HCT116 (cell line): Measurements from ENCODE around the gene SLC9A9. TPM values are rescaled to one million over a fixed set of nuclear protein-coding genes. Genes with fewer than 3 reads are reported as not detected.

ENCODE experiments used
- ATAC-seq: fragments of 200-7000 bp; cut with Tn5 transposase; 2 replicates; pipeline ENCODE4 v1.9.1; 2020; ENCODE audit warnings: mild to moderate bottlenecking, moderate library complexity
- BruUV-seq: library from RNA; stranded (reverse); fragments of 400-500 nt; replicated peaks from 2 replicates; lab custom pipeline; 2021; lab: Mats Ljungman, UMichigan
- CTCF ChIA-PET: fragments of 300-600 bp; sonication (Branson Sonifier 250); formaldehyde crosslinking; loops from one replicate; lab custom pipeline; 2021; ENCODE audit warnings: antibody characterized with exemption; lab: Charles Lee
- POLR2A ChIA-PET: fragments of 300-600, 350-600 bp; sonication (Branson Sonifier 250); formaldehyde crosslinking; loops from one replicate; lab custom pipeline; 2021; ENCODE audit warnings: antibody characterized with exemption; lab: Charles Lee
- RAD21 ChIA-PET, 2 experiments: fragments of 300-600 bp; sonication (Branson Sonifier 250); formaldehyde crosslinking; loops; one replicate each; lab custom pipeline; 2023; ENCODE audit warnings: low total read pairs in 2 of 2; ENCODE audit not compliant: uncharacterized antibody in 2 of 2, unreplicated experiment in 2 of 2, low non-redundant PET in 1 of 2; lab: Charles Lee
- DNase-seq: peaks from one replicate; pipeline ENCODE4 v3.0.0-alpha.2; 2010; ENCODE audit warnings: low read depth, low spot score
- H2AFZ ChIP-seq: fragments of 200-600 bp; shearing (Covaris generic), sonication (generic); 2 replicates; pipeline ENCODE4 v1.6.1; 2017; ENCODE audit warnings: low read depth, mixed run types, mixed read lengths, antibody characterized with exemption, low read length; ENCODE audit not compliant: poor library complexity, severe bottlenecking
- H3K27ac ChIP-seq: 2 replicates; pipeline ENCODE4 v1.5.1; 2012; ENCODE audit warnings: low read depth, low read length
- H3K27me3 ChIP-seq: fragments of 200-600 bp; sonication (generic); 2 replicates; pipeline ENCODE4 v1.6.1; 2016; ENCODE audit warnings: mixed run types, low read length, mixed read lengths; ENCODE audit not compliant: insufficient read depth
- H3K36me3 ChIP-seq, 2 experiments: fragments of 200-500 bp in 1 of 2; fragments of 200-600 bp in 1 of 2; sonication (Bioruptor generic) in 1 of 2; sonication (generic) in 1 of 2; 2 replicates each; pipeline versions ENCODE4 v1.5.1 to v1.6.1; 2014 to 2016; ENCODE audit warnings: low read length in 2 of 2, inconsistent platforms in 1 of 2, mixed read lengths in 1 of 2, mixed run types in 1 of 2; ENCODE audit not compliant: insufficient read depth in 2 of 2, control insufficient read depth in 1 of 2
- H3K4me1 ChIP-seq, 2 experiments: fragments of 200-600 bp in 1 of 2; sonication (generic) in 1 of 2; 2 replicates each; pipeline versions ENCODE4 v1.5.1 to v1.6.1; 2012 to 2017; ENCODE audit warnings: low read length in 2 of 2, inconsistent platforms in 1 of 2, mild to moderate bottlenecking in 1 of 2, mixed read lengths in 1 of 2, mixed run types in 1 of 2, moderate library complexity in 1 of 2; ENCODE audit not compliant: insufficient read depth in 2 of 2, control insufficient read depth in 1 of 2
- H3K4me2 ChIP-seq: fragments of 200-600 bp; sonication (generic); 2 replicates; pipeline ENCODE4 v1.6.1; 2017; ENCODE audit warnings: mixed run types, low read length, mixed read lengths
- H3K4me3 ChIP-seq, 2 experiments: fragments of 200-600 bp in 1 of 2; sonication (generic) in 1 of 2; replicated peaks in 1 of 2; 2 replicates each; pipeline ENCODE4 v1.5.1; 2011 to 2016; ENCODE audit warnings: low read length in 2 of 2, control low read depth in 1 of 2, low read depth in 1 of 2, mild to moderate bottlenecking in 1 of 2, mixed read lengths in 1 of 2, mixed run types in 1 of 2
- H3K79me2 ChIP-seq: fragments of 200-600 bp; sonication (generic); 2 replicates; pipeline ENCODE4 v1.6.1; 2017; ENCODE audit warnings: mild to moderate bottlenecking, mixed run types, low read length, moderate library complexity, mixed read lengths; ENCODE audit not compliant: insufficient read depth
- H3K9ac ChIP-seq: fragments of 200-600 bp; sonication (generic); 2 replicates; pipeline ENCODE4 v1.6.1; 2016; ENCODE audit warnings: low read length, mixed read lengths
- H3K9me2 ChIP-seq: fragments of 200-600 bp; sonication (generic), shearing (Covaris generic); 2 replicates; pipeline ENCODE4 v1.6.1; 2017; ENCODE audit warnings: mixed run types, mild to moderate bottlenecking, moderate library complexity; ENCODE audit not compliant: insufficient read depth
- H3K9me3 ChIP-seq, 2 experiments: fragments of 200-500 bp in 1 of 2; fragments of 200-600 bp in 1 of 2; sonication (Bioruptor generic) in 1 of 2; sonication (generic) in 1 of 2; 2 replicates each; pipeline ENCODE4 v1.6.1; 2014 to 2017; ENCODE audit warnings: low read length in 2 of 2, mixed read lengths in 2 of 2, inconsistent platforms in 1 of 2, low read depth in 1 of 2, mild to moderate bottlenecking in 1 of 2, mixed run types in 1 of 2, moderate library complexity in 1 of 2; ENCODE audit not compliant: control insufficient read depth in 1 of 2, insufficient read depth in 1 of 2
- H4K20me1 ChIP-seq: fragments of 200-600 bp; sonication (generic), shearing (Covaris generic); 2 replicates; pipeline ENCODE4 v1.6.1; 2017; ENCODE audit warnings: mixed run types, mild to moderate bottlenecking, moderate library complexity; ENCODE audit not compliant: insufficient read depth
- EGR1 ChIP-seq: IDR thresholded peaks from 2 replicates; pipeline ENCODE4 v1.6.1; 2012; ENCODE audit warnings: low read depth
- EZH2phosphoT487 ChIP-seq: fragments of 200-600 bp; IDR thresholded peaks from 2 replicates; pipeline ENCODE4 v1.6.1; 2018; ENCODE audit warnings: antibody characterized with exemption, borderline replicate concordance
- FOSL1 ChIP-seq: IDR thresholded peaks from 2 replicates; pipeline ENCODE4 v1.6.1; 2012; ENCODE audit warnings: low read depth
- JUND ChIP-seq: IDR thresholded peaks from 2 replicates; pipeline ENCODE4 v1.6.1; 2012
- REST ChIP-seq: IDR thresholded peaks from 2 replicates; pipeline ENCODE4 v1.6.1; 2012; ENCODE audit warnings: low read depth
- SIN3A ChIP-seq: IDR thresholded peaks from 2 replicates; pipeline ENCODE4 v1.6.1; 2012; ENCODE audit warnings: low read depth
- SP1 ChIP-seq: IDR thresholded peaks from 2 replicates; pipeline ENCODE4 v1.6.1; 2012; ENCODE audit warnings: low read depth
- SRF ChIP-seq: IDR thresholded peaks from 2 replicates; pipeline ENCODE4 v1.6.1; 2012; ENCODE audit warnings: low read depth
- YY1 ChIP-seq: IDR thresholded peaks from 2 replicates; pipeline ENCODE4 v1.6.1; 2011; ENCODE audit warnings: low read length, low read depth, moderate library complexity, mild to moderate bottlenecking; ENCODE audit not compliant: insufficient replicate concordance; ENCODE audit errors: extremely low read depth
- ZFX ChIP-seq: fragments of 450-650 bp; IDR thresholded peaks from 2 replicates; pipeline ENCODE4 v1.6.1; 2017
- ZNF274 ChIP-seq: fragments of 200-500 bp; sonication (Bioruptor generic); IDR thresholded peaks from 2 replicates; pipeline ENCODE4 v1.6.1; 2014; ENCODE audit warnings: mild to moderate bottlenecking, low read depth, low read length, inconsistent platforms
- intact Hi-C: fragments of 100-400 bp; cut with micrococcal nuclease; formaldehyde crosslinking; loops from 2 replicates; pipeline ENCODE4 v1.10.0; 2022
- total RNA-seq: library from RNA; stranded (reverse); gene quantifications from one replicate; pipeline ENCODE4 v1.2.1, GENCODE V29; 2021; ENCODE audit not compliant: unreplicated experiment
- TF ChIP-seq, protein P1 (sequence below), 3 experiments: fragments of 200-600 bp in 1 of 3; sonication (generic) in 1 of 3; IDR thresholded peaks in 2 of 3; conservative IDR thresholded peaks in 1 of 3; 2 replicates each; pipeline ENCODE4 v1.5.1; 2012 to 2017; ENCODE audit warnings: low read depth in 2 of 3, low read length in 2 of 3, antibody characterized with exemption in 1 of 3, borderline replicate concordance in 1 of 3, control low read depth in 1 of 3, mild to moderate bottlenecking in 1 of 3, mixed read lengths in 1 of 3, mixed run types in 1 of 3, moderate library complexity in 1 of 3; ENCODE audit not compliant: insufficient read depth in 1 of 3
- TF ChIP-seq, protein P2 (sequence below): IDR thresholded peaks from 2 replicates; pipeline ENCODE4 v1.6.1; 2011; ENCODE audit warnings: mild to moderate bottlenecking, low read length, moderate library complexity; ENCODE audit not compliant: insufficient replicate concordance; ENCODE audit errors: extremely low read depth
- TF ChIP-seq, protein P3 (sequence below): IDR thresholded peaks from 2 replicates; pipeline ENCODE4 v1.6.1; 2012

Gene SLC9A9
- total RNA-seq, 1 experiment from 2014 or later = 0.20 TPM

DNA sequence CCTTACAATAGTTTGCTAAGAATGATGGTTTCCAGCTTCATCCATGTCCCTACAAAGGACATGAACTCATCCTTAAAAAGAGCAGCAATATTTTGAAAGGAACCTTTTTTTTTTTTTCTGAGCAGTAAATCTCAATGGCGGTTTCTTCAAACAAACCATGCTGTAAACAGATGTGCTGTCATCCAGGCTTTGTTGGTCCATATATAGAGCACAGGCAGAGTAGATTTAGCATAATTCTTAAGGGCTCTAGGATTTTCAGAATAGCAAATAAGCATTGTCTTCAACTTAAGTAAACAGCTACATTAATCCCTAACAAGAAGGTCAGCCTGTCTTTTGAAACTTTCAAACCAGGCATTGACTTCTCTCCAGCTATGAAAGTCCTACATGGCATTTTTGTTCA, 334.2 kb downstream of the SLC9A9 start:
- ATAC-seq (no peak), DNase-seq (no peak)
- intact Hi-C loops = no loop called here
- H3K9ac ChIP-seq = no peak overlapping the region
- CTCF ChIA-PET = no interaction called here
- H3K9me2 ChIP-seq = no peaks in the 10 kb centered on the region
- no peak overlapping the region for H3K27ac ChIP-seq
- H3K79me2 ChIP-seq = no peaks in the 10 kb centered on the region
- TF ChIP-seq, protein P1, sequence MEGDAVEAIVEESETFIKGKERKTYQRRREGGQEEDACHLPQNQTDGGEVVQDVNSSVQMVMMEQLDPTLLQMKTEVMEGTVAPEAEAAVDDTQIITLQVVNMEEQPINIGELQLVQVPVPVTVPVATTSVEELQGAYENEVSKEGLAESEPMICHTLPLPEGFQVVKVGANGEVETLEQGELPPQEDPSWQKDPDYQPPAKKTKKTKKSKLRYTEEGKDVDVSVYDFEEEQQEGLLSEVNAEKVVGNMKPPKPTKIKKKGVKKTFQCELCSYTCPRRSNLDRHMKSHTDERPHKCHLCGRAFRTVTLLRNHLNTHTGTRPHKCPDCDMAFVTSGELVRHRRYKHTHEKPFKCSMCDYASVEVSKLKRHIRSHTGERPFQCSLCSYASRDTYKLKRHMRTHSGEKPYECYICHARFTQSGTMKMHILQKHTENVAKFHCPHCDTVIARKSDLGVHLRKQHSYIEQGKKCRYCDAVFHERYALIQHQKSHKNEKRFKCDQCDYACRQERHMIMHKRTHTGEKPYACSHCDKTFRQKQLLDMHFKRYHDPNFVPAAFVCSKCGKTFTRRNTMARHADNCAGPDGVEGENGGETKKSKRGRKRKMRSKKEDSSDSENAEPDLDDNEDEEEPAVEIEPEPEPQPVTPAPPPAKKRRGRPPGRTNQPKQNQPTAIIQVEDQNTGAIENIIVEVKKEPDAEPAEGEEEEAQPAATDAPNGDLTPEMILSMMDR (IDR thresholded peaks at IDR 0.05 in 2 of 3, conservative IDR thresholded peaks at IDR 0.05 in 1 of 3; ENCODE audit: borderline replicate concordance in 1 of 3, insufficient read depth in 1 of 3, low read depth in 2 of 3, low read length in 2 of 3) = no peak
- TF ChIP-seq EGR1 (no peak), FOSL1 (no peak), JUND (no peak), YY1 (no peak), EZH2phosphoT487 (no peak), REST (no peak), SRF (no peak), SP1 (no peak), ZFX (no peak), SIN3A (no peak), ZNF274 (no peak)
- TF ChIP-seq, protein P2, sequence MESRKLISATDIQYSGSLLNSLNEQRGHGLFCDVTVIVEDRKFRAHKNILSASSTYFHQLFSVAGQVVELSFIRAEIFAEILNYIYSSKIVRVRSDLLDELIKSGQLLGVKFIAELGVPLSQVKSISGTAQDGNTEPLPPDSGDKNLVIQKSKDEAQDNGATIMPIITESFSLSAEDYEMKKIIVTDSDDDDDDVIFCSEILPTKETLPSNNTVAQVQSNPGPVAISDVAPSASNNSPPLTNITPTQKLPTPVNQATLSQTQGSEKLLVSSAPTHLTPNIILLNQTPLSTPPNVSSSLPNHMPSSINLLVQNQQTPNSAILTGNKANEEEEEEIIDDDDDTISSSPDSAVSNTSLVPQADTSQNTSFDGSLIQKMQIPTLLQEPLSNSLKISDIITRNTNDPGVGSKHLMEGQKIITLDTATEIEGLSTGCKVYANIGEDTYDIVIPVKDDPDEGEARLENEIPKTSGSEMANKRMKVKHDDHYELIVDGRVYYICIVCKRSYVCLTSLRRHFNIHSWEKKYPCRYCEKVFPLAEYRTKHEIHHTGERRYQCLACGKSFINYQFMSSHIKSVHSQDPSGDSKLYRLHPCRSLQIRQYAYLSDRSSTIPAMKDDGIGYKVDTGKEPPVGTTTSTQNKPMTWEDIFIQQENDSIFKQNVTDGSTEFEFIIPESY = no peak
- TF ChIP-seq, protein P3, sequence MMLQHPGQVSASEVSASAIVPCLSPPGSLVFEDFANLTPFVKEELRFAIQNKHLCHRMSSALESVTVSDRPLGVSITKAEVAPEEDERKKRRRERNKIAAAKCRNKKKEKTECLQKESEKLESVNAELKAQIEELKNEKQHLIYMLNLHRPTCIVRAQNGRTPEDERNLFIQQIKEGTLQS = no peak
- RAD21 ChIA-PET = no interaction called here
- no peak overlapping the region for H2AFZ ChIP-seq
- no TSS peak for BruUV-seq
- no peak overlapping the region for H3K4me3 ChIP-seq
- no peaks in the 10 kb centered on the region for H3K36me3 ChIP-seq
- POLR2A ChIA-PET = no interaction called here
- no peaks in the 10 kb centered on the region for H4K20me1 ChIP-seq
- no peaks in the 10 kb centered on the region for H3K4me1 ChIP-seq
- H3K27me3 ChIP-seq = no peaks in the 10 kb centered on the region
- no peaks in the 10 kb centered on the region for H3K9me3 ChIP-seq
- no peak overlapping the region for H3K4me2 ChIP-seq
